Mesodermal cell (in vitro differentiated cells): ENCODE measurements around the gene LRP1B.

Experiments
- H3K27ac ChIP-seq: 2 replicates; pipeline ENCODE4 v1.7.0; 2013; ENCODE audit warnings: mild to moderate bottlenecking, low read depth, low read length, moderate library complexity; ENCODE audit not compliant: severe bottlenecking
- H3K36me3 ChIP-seq: 2 replicates; pipeline ENCODE4 v1.7.1; 2013; ENCODE audit warnings: mild to moderate bottlenecking, low read length, moderate library complexity; ENCODE audit not compliant: control insufficient read depth, insufficient read depth
- H3K4me1 ChIP-seq: one replicate; pipeline ENCODE4 v1.7.1; 2013; ENCODE audit warnings: mild to moderate bottlenecking, low read length; ENCODE audit not compliant: insufficient read depth, control insufficient read depth, poor library complexity, severe bottlenecking
- H3K4me3 ChIP-seq: 2 replicates; pipeline ENCODE4 v1.7.0; 2013; ENCODE audit warnings: low read length, control low read depth, mild to moderate bottlenecking; ENCODE audit not compliant: insufficient read depth, poor library complexity, severe bottlenecking; ENCODE audit errors: extremely low read depth
- H3K9me3 ChIP-seq: 2 replicates; pipeline ENCODE4 v1.7.1; 2013; ENCODE audit warnings: mild to moderate bottlenecking, low read length, moderate library complexity; ENCODE audit not compliant: control insufficient read depth
- WGBS, 2 experiments: methylation state at CpG; one replicate each; pipeline ENCODE4 v1.1.5; 2013; ENCODE audit warnings: missing lambda C conversion rate in 2 of 2; ENCODE audit not compliant: insufficient coverage in 2 of 2; 5-methylcytosine and 5-hydroxymethylcytosine counted together

The LRP1B gene

GRCh38 chr2:141565597-141565996 lies 565.2 kb downstream of the LRP1B start:
- no peak overlapping the region for H3K27ac ChIP-seq
- H3K4me1 ChIP-seq: peaks cover 9% of the 10 kb centered on the region
- no peaks in the 10 kb centered on the region for H3K36me3 ChIP-seq
- whole genome bisulfite sequencing, 2 experiments: no CpG with 5 or more reads among the region's 3 CpGs
- no peaks in the 10 kb centered on the region for H3K9me3 ChIP-seq
- H3K4me3 ChIP-seq: no peak overlapping the region

- H3K4me1 ChIP-seq: no peaks in the 10 kb centered on the region
- no peak overlapping the region for H3K27ac ChIP-seq
- no peak overlapping the region for H3K4me3 ChIP-seq
- no peaks in the 10 kb centered on the region for H3K36me3 ChIP-seq
- WGBS, 2 experiments: no CpG with 5 or more reads among the region's 1 CpG
- H3K9me3 ChIP-seq: no peaks in the 10 kb centered on the region
Measured at GRCh38 chr2:141560723-141561122, 570.1 kb downstream of the LRP1B start.

DNA sequence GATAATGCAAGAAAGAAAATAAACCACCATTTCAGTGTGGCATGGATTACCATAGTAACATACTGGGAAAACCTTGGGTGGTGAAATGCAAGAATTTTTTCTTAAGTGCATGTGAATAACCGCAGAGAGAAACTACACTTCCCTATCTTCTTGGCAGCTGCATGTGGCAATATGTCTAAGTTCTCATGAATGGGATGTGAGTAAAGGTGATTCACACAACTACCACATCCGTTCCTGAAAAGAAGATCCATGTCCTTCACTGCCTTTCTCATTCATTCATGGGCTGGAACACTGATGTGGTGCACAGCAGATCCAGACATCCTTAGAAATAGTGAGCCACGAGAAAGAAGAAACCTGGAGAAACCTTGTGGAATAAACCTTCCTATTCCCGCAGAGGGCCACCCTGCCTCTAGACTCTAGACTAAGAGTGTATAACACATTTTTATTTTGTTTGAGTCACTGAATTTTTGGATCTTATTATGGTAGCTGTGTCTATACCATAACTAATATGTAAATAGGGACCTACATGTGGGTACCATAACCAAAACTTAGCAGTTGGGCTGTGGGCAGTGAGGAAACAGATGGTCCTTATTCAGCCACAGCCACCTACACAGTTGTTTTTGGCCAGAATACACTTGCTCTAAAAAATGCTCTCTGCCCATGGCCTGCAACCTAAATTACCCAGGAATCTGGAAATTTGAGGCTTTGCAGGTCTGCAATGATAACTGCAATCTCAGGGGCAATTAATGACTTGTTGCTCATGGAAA lies 573.3 kb downstream of the LRP1B start:
- Histone ChIP-seq H3K27ac (no peak overlapping the region), H3K4me1 (no peaks in the 10 kb centered on the region), H3K9me3 (no peaks in the 10 kb centered on the region), H3K36me3 (no peaks in the 10 kb centered on the region), H3K4me3 (no peak overlapping the region)
- WGBS, 2 experiments: 100% methylated on average over 1 of the region's 4 CpGs; no CpG with 5 or more reads in 1 of the 2 experiments

- H3K4me3 ChIP-seq: no peak overlapping the region
- H3K9me3 ChIP-seq: no peaks in the 10 kb centered on the region
- no peaks in the 10 kb centered on the region for H3K36me3 ChIP-seq
- 33% methylated on average over 1 of the region's 5 CpGs; no CpG with 5 or more reads in 1 of the 2 experiments for whole genome bisulfite sequencing, 2 experiments
- no peaks in the 10 kb centered on the region for H3K4me1 ChIP-seq
- H3K27ac ChIP-seq: no peak overlapping the region
Measured at GRCh38 chr2:141555876-141556470, 574.8 kb downstream of the LRP1B start.

GRCh38 chr2:141554810-141555209 lies 576.0 kb downstream of the LRP1B start:
- no peak overlapping the region for H3K4me3 ChIP-seq
- no peak overlapping the region for H3K27ac ChIP-seq
- H3K36me3 ChIP-seq: no peaks in the 10 kb centered on the region
- no peaks in the 10 kb centered on the region for H3K4me1 ChIP-seq
- no peaks in the 10 kb centered on the region for H3K9me3 ChIP-seq
- WGBS, 2 experiments: 19 to 22% methylated on average over 2 to 3 of the region's 3 CpGs

DNA sequence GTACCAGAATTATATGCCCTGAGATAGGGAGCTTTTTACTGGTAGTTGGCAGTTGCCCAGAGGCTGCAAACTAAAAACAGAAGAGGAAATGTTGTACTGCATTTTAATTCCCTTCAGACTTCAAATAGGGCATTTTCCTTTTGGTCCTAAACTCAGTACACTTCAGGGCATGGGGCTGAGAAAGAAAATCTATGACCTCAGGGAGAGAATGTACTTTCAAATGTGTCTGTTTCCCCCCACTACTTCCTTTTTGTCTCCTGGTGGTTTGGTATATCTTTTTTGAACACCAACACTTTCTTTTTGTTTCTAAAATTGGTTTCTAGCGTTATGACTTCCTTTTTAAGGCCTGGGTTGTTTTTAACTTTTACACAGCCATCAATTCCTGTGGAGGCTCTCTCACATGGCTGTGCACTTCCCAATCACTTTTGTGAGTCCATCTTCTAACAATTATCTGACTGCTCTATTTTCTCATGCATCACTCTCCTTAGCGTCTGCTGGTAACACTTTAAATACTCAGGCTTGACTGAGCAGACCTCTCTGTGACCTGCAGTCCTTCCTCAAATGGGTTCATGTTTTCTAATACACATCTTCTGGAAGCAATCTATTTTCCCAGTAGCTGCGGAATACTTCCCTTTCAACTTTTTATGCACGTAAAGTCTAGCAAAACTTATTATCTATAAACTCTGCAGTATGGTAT lies 596.0 kb downstream of the LRP1B start:
- WGBS, 2 experiments: 86 to 95% methylated on average over 2 of the region's 4 CpGs
- H3K4me1 ChIP-seq: no peaks in the 10 kb centered on the region
- H3K4me3 ChIP-seq: no peak overlapping the region
- H3K9me3 ChIP-seq: no peaks in the 10 kb centered on the region
- H3K36me3 ChIP-seq: no peaks in the 10 kb centered on the region
- peak overlapping the region; percentile 3 for H3K27ac ChIP-seq

- no CpG with 5 or more reads among the region's 1 CpG for WGBS, 2 experiments
Measured at GRCh38 chr2:141529659-141530058, 601.2 kb downstream of the LRP1B start.

GRCh38 chr2:141528990-141529389 lies 601.8 kb downstream of the LRP1B start:
- 79 to 100% methylated on average over 3 to 5 of the region's 5 CpGs for WGBS, 2 experiments
- Histone ChIP-seq H3K4me1 (no peaks in the 10 kb centered on the region), H3K4me3 (no peak overlapping the region), H3K36me3 (no peaks in the 10 kb centered on the region), H3K9me3 (no peaks in the 10 kb centered on the region), H3K27ac (no peak overlapping the region)

More at GRCh38 chr2:141529659-141530058, 601.2 kb downstream of the LRP1B start:
- Histone ChIP-seq H3K36me3 (no peaks in the 10 kb centered on the region), H3K4me1 (no peaks in the 10 kb centered on the region), H3K27ac (no peak overlapping the region), H3K9me3 (no peaks in the 10 kb centered on the region), H3K4me3 (no peak overlapping the region)

DNA sequence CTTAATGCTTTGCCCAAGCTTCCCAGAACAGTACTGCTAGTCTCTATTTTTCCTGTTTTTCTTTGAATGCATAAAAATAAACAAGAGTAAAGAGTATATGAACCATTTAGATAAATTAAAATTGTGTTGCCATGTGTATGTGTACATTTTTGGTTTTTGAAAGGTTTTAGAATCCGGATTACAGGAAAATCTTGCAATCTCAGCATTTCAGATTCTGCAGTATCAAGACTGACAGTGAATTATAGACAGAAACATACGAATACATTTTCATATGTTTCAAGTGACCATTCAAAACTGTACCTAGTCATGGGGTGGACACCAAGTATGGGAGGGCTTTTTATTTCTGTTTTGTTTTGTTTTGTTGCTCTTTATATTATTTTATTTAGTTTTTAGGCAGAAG lies 604.1 kb downstream of the LRP1B start:
- Histone ChIP-seq H3K27ac (no peak overlapping the region), H3K4me1 (peaks cover 5% of the 10 kb centered on the region), H3K9me3 (no peaks in the 10 kb centered on the region), H3K4me3 (no peak overlapping the region), H3K36me3 (no peaks in the 10 kb centered on the region)
- 92% methylated on average over 2 of the region's 2 CpGs; no CpG with 5 or more reads in 1 of the 2 experiments for WGBS, 2 experiments

- Histone ChIP-seq H3K36me3 (no peaks in the 10 kb centered on the region), H3K9me3 (no peaks in the 10 kb centered on the region), H3K4me1 (peaks cover 5% of the 10 kb centered on the region), H3K4me3 (no peak overlapping the region), H3K27ac (no peak overlapping the region)
- WGBS, 2 experiments: 80% methylated on average over 1 of the region's 3 CpGs; no CpG with 5 or more reads in 1 of the 2 experiments
Measured at GRCh38 chr2:141524777-141525176, 606.0 kb downstream of the LRP1B start.
